Breast epithelium (tissue), 4 donors: ENCODE measurements around the gene PELI2. TPM values are rescaled to one million over a fixed set of nuclear protein-coding genes. Genes with fewer than 3 reads are reported as not detected.

Experiments
- DNase-seq, 2 donors: peaks; one replicate each; pipeline ENCODE4 v3.0.0-alpha.2; 2019; ENCODE audit warnings: low spot score in 2 of 2
- H3K27ac ChIP-seq, 2 donors: fragments of 200-600 bp; sonication (generic) in 1 of 2; one replicate each; pipeline ENCODE4 v1.5.1; 2016 to 2019; ENCODE audit warnings: mild to moderate bottlenecking in 1 of 2
- H3K27me3 ChIP-seq, 2 donors: fragments of 200-600 bp; sonication (generic) in 1 of 2; one replicate each; pipeline versions ENCODE4 v1.5.1 to v1.6.0; 2017 to 2019; ENCODE audit warnings: control low read depth in 1 of 2, mild to moderate bottlenecking in 1 of 2
- H3K36me3 ChIP-seq: fragments of 200-600 bp; one replicate; pipeline ENCODE4 v1.5.1; 2019
- H3K4me1 ChIP-seq, 2 donors: fragments of 200-600 bp; sonication (generic); one replicate each; pipeline ENCODE4 v1.5.1; 2016 to 2019; ENCODE audit warnings: control low read depth in 1 of 2
- H3K4me3 ChIP-seq, 3 donors: fragments of 200-600 bp; sonication (generic); 1 replicate in 2 of 3; 2 replicates in 1 of 3; pipeline ENCODE4 v1.5.1; 2016 to 2019; ENCODE audit warnings: mild to moderate bottlenecking in 3 of 3, moderate library complexity in 2 of 3
- H3K9me3 ChIP-seq, 2 donors: fragments of 200-600 bp; sonication (generic) in 1 of 2; one replicate each; pipeline ENCODE4 v1.5.1; 2016 to 2019; ENCODE audit warnings: control low read depth in 1 of 2
- CTCF ChIP-seq, 3 donors: fragments of 450-650 bp; IDR thresholded peaks; one replicate each; pipeline ENCODE4 v1.5.1; 2016 to 2017; ENCODE audit warnings: antibody characterized with exemption in 3 of 3, mild to moderate bottlenecking in 3 of 3, moderate library complexity in 3 of 3
- POLR2A ChIP-seq: fragments of 450-650 bp; IDR thresholded peaks from one replicate; pipeline ENCODE4 v1.6.1; 2016; ENCODE audit warnings: antibody characterized with exemption, mild to moderate bottlenecking, moderate library complexity
- POLR2AphosphoS5 ChIP-seq, 3 donors: sonication (generic); formaldehyde crosslinking; IDR thresholded peaks; one replicate each; pipeline ENCODE4 v1.6.1; 2017; ENCODE audit warnings: antibody characterized with exemption in 3 of 3
- intact Hi-C: fragments of 100-400 bp; cut with DNase I; formaldehyde crosslinking; loops from one replicate; pipeline ENCODE4 v1.15.1; 2023; ENCODE audit warnings: low total_unique reads
- total RNA-seq, 3 donors: library from RNA; depleted of rRNA; stranded (reverse); fragments of >200 nt; gene quantifications; one replicate each; pipeline ENCODE4 v1.1.0, GENCODE V29; 2016

The PELI2 gene
- total RNA-seq, 3 donors from 2014 or later: 11.5 to 24.1 (median 16.2) TPM

- no peaks in the 10 kb centered on the region for H3K4me1 ChIP-seq
- intact Hi-C loops: no loop called here
- H3K36me3 ChIP-seq: no peaks in the 10 kb centered on the region
- TF ChIP-seq POLR2AphosphoS5 (IDR thresholded peaks at IDR 0.05): no peak
- TF ChIP-seq POLR2A: no peak
- no peak for TF ChIP-seq CTCF (IDR thresholded peaks at IDR 0.05)
- no peak overlapping the region for H3K27ac ChIP-seq
- H3K27me3 ChIP-seq: no peaks in the 10 kb centered on the region
- no peak for DNase-seq
- H3K4me3 ChIP-seq: no peak overlapping the region
- peaks cover 0 to 10% of the 10 kb centered on the region in 2 donors for H3K9me3 ChIP-seq
Measured at GRCh38 chr14:56262530-56262929, 144.3 kb downstream of the PELI2 start.

GRCh38 chr14:56268039-56268438, 149.8 kb downstream of the PELI2 start:
- H3K27me3 ChIP-seq: no peaks in the 10 kb centered on the region
- TF ChIP-seq POLR2A (no peak), CTCF (IDR thresholded peaks at IDR 0.05) (no peak), POLR2AphosphoS5 (IDR thresholded peaks at IDR 0.05) (no peak)
- intact Hi-C loops: no loop called here
- H3K27ac ChIP-seq: no peak overlapping the region
- H3K4me1 ChIP-seq: no peaks in the 10 kb centered on the region
- no peaks in the 10 kb centered on the region for H3K36me3 ChIP-seq
- DNase-seq: no peak
- no peaks in the 10 kb centered on the region for H3K9me3 ChIP-seq
- H3K4me3 ChIP-seq: no peak overlapping the region

- intact Hi-C loops: no loop called here
- no peak overlapping the region for H3K27ac ChIP-seq
- H3K27me3 ChIP-seq: no peaks in the 10 kb centered on the region
- TF ChIP-seq POLR2AphosphoS5 (IDR thresholded peaks at IDR 0.05) (no peak), POLR2A (no peak), CTCF (IDR thresholded peaks at IDR 0.05) (no peak)
- no peaks in the 10 kb centered on the region for H3K36me3 ChIP-seq
- H3K4me1 ChIP-seq: no peaks in the 10 kb centered on the region
- no peaks in the 10 kb centered on the region for H3K9me3 ChIP-seq
- H3K4me3 ChIP-seq: no peak overlapping the region
- DNase-seq: no peak
Measured at GRCh38 chr14:56268673-56269072, 150.5 kb downstream of the PELI2 start.

- H3K27me3 ChIP-seq: no peaks in the 10 kb centered on the region
- no peaks in the 10 kb centered on the region for H3K4me1 ChIP-seq
- no peak for DNase-seq
- intact Hi-C loops: no loop called here
- no peaks in the 10 kb centered on the region for H3K9me3 ChIP-seq
- no peak for TF ChIP-seq CTCF (IDR thresholded peaks at IDR 0.05)
- TF ChIP-seq POLR2AphosphoS5 (IDR thresholded peaks at IDR 0.05): no peak
- no peak overlapping the region for H3K4me3 ChIP-seq
- H3K27ac ChIP-seq: no peak overlapping the region
- H3K36me3 ChIP-seq: no peaks in the 10 kb centered on the region
Measured at GRCh38 chr14:56270921-56271320, 152.7 kb downstream of the PELI2 start.

GRCh38 chr14:56271970-56272369, 153.8 kb downstream of the PELI2 start:
- Histone ChIP-seq H3K36me3 (no peaks in the 10 kb centered on the region), H3K27ac (no peak overlapping the region), H3K4me1 (no peaks in the 10 kb centered on the region), H3K9me3 (no peaks in the 10 kb centered on the region), H3K4me3 (no peak overlapping the region), H3K27me3 (no peaks in the 10 kb centered on the region)
- intact Hi-C loops: no loop called here
- TF ChIP-seq POLR2AphosphoS5 (IDR thresholded peaks at IDR 0.05) (no peak), CTCF (IDR thresholded peaks at IDR 0.05) (no peak), POLR2A (no peak)
- no peak for DNase-seq
